CD14-positive monocyte (primary cell): ENCODE measurements around the gene HMGXB4. TPM values are rescaled to one million over a fixed set of nuclear protein-coding genes. Genes with fewer than 3 reads are reported as not detected.

Experiments
- DNase-seq, 3 donors: peaks; one replicate each; pipeline ENCODE4 v3.0.0-alpha.2; 2011 to 2022
- H2AFZ ChIP-seq: 2 replicates; pipeline ENCODE4 v1.6.0; 2012; ENCODE audit warnings: mild to moderate bottlenecking, low read depth, low read length, inconsistent platforms; ENCODE audit not compliant: insufficient read depth, poor library complexity, severe bottlenecking
- H3K27ac ChIP-seq, 2 donors: 1 replicate in 1 of 2; 2 replicates in 1 of 2; pipeline ENCODE4 v1.5.1; 2012 to 2013; ENCODE audit warnings: low read length in 2 of 2, control low read depth in 1 of 2, inconsistent platforms in 1 of 2, low read depth in 1 of 2, mild to moderate bottlenecking in 1 of 2
- H3K27me3 ChIP-seq, 2 donors: one replicate each; pipeline versions ENCODE4 v1.6.0 to v1.6.1; 2011 to 2013; ENCODE audit warnings: low read length in 2 of 2; ENCODE audit not compliant: control insufficient read depth in 2 of 2, insufficient read depth in 2 of 2
- H3K36me3 ChIP-seq, 2 donors: replicated peaks in 1 of 2; 1 replicate in 1 of 2; 2 replicates in 1 of 2; pipeline versions ENCODE4 v1.5.1 to v1.6.1; 2012 to 2013; ENCODE audit warnings: low read length in 2 of 2, control low read depth in 1 of 2, inconsistent platforms in 1 of 2, mild to moderate bottlenecking in 1 of 2; ENCODE audit not compliant: insufficient read depth in 2 of 2, control insufficient read depth in 1 of 2
- H3K4me1 ChIP-seq, 2 donors: 1 replicate in 1 of 2; 2 replicates in 1 of 2; pipeline versions ENCODE4 v1.5.1 to v1.6.1; 2012 to 2013; ENCODE audit warnings: low read length in 2 of 2, control low read depth in 1 of 2, inconsistent platforms in 1 of 2, mild to moderate bottlenecking in 1 of 2, moderate library complexity in 1 of 2; ENCODE audit not compliant: insufficient read depth in 2 of 2, control insufficient read depth in 1 of 2
- H3K4me2 ChIP-seq: replicated peaks from 2 replicates; pipeline ENCODE3; 2012; ENCODE audit warnings: low read length, moderate library complexity, mild to moderate bottlenecking; ENCODE audit not compliant: poor library complexity, severe bottlenecking; ENCODE audit errors: extremely low read depth
- H3K4me3 ChIP-seq, 3 experiments: fragments of 200-600 bp in 1 of 3; sonication (generic) in 1 of 3; replicated peaks in 1 of 3; 1 replicate in 2 of 3; 2 replicates in 1 of 3; pipeline ENCODE4 v1.5.1; 2011 to 2013; ENCODE audit warnings: low read length in 3 of 3, mild to moderate bottlenecking in 3 of 3, control low read depth in 2 of 3, low read depth in 2 of 3, inconsistent platforms in 1 of 3, moderate library complexity in 1 of 3
- H3K79me2 ChIP-seq: 2 replicates; pipeline ENCODE4 v1.6.0; 2012; ENCODE audit warnings: mild to moderate bottlenecking, control low read depth, inconsistent platforms, low read length, moderate library complexity; ENCODE audit not compliant: insufficient read depth
- H3K9ac ChIP-seq: 2 replicates; pipeline ENCODE4 v1.6.0; 2017; ENCODE audit warnings: low read length, mild to moderate bottlenecking; ENCODE audit not compliant: insufficient read depth, poor library complexity, severe bottlenecking
- H3K9me3 ChIP-seq, 2 donors: replicated peaks in 1 of 2; 1 replicate in 1 of 2; 2 replicates in 1 of 2; pipeline versions ENCODE4 v1.5.1 to v1.6.1; 2012 to 2013; ENCODE audit warnings: low read length in 2 of 2, control low read depth in 1 of 2; ENCODE audit not compliant: control insufficient read depth in 1 of 2, insufficient read depth in 1 of 2
- H4K20me1 ChIP-seq: 2 replicates; pipeline ENCODE4 v1.6.0; 2012; ENCODE audit warnings: mild to moderate bottlenecking, low read length, control low read depth, moderate library complexity; ENCODE audit not compliant: insufficient read depth
- H3K27ac Mint-ChIP-seq, 7 donors: one replicate each; pipeline ENCODE4 v1.8.0; 2020; ENCODE audit warnings: mild to moderate bottlenecking in 7 of 7, mixed read lengths in 7 of 7, moderate library complexity in 6 of 7, inconsistent platforms in 2 of 7
- H3K27me3 Mint-ChIP-seq, 3 donors: one replicate each; pipeline ENCODE4 v1.8.0; 2021 to 2022; ENCODE audit warnings: low read depth in 3 of 3, mild to moderate bottlenecking in 3 of 3, mixed read lengths in 3 of 3, moderate library complexity in 3 of 3, inconsistent platforms in 1 of 3
- H3K36me3 Mint-ChIP-seq, 2 donors: one replicate each; pipeline ENCODE4 v1.8.0; 2020; ENCODE audit warnings: mixed read lengths in 2 of 2, inconsistent platforms in 1 of 2, mild to moderate bottlenecking in 1 of 2
- H3K4me1 Mint-ChIP-seq: one replicate; pipeline ENCODE4 v1.8.0; 2020; ENCODE audit warnings: mild to moderate bottlenecking, mixed read lengths
- H3K4me3 Mint-ChIP-seq, 2 donors: one replicate each; pipeline ENCODE4 v1.8.0; 2020; ENCODE audit warnings: mild to moderate bottlenecking in 2 of 2, mixed read lengths in 2 of 2, moderate library complexity in 1 of 2
- H3K9me3 Mint-ChIP-seq, 7 donors: one replicate each; pipeline ENCODE4 v1.8.0; 2020 to 2022; ENCODE audit warnings: mixed read lengths in 7 of 7, mild to moderate bottlenecking in 6 of 7, moderate library complexity in 6 of 7, inconsistent platforms in 2 of 7
- CTCF ChIP-seq: fragments of 200-600 bp; IDR thresholded peaks from one replicate; pipeline ENCODE4 v1.8.0; 2022; ENCODE audit warnings: antibody characterized with exemption, mild to moderate bottlenecking
- WGBS: methylation state at CpG from one replicate; pipeline ENCODE4 v1.1.5; 2013; ENCODE audit warnings: missing lambda C conversion rate; ENCODE audit not compliant: insufficient coverage; 5-methylcytosine and 5-hydroxymethylcytosine counted together
- intact Hi-C, 2 donors: fragments of 100-400 bp; cut with micrococcal nuclease; formaldehyde crosslinking; loops; one replicate each; pipeline versions ENCODE4 v1.15.0 to v1.15.1; 2023
- polyA plus RNA-seq, 3 donors: library from polyadenylated mRNA; depleted of rRNA in 1 of 3; unstranded in 2 of 3; stranded (reverse) in 1 of 3; fragments of 300-500 nt in 2 of 3; fragments of >200 nt in 1 of 3; fragmentation: Illumina TruSeq in 2 of 3; gene quantifications; 1 replicate in 2 of 3; 2 replicates in 1 of 3; pipeline ENCODE4 v1.2.3, GENCODE V29; 2012 to 2021

Gene HMGXB4
- polyA plus RNA-seq, 3 donors: 6.3 to 11.4 (median 8.1) TPM

- Mint-ChIP-seq H3K27ac (no peak overlapping the region), H3K9me3 (peaks cover 0 to 3% (median 0%) of the 10 kb centered on the region in 7 donors), H3K27me3 (peaks cover 9 to 14% (median 10%) of the 10 kb centered on the region in 3 donors), H3K4me1 (peaks cover 8% of the 10 kb centered on the region), H3K4me3 (no peak overlapping the region), H3K36me3 (no peaks in the 10 kb centered on the region)
- Histone ChIP-seq H3K4me1 (no peaks in the 10 kb centered on the region), H2AFZ (no peak overlapping the region), H3K4me2 (no peak overlapping the region), H3K27ac (no peak overlapping the region), H3K36me3 (no peaks in the 10 kb centered on the region), H4K20me1 (no peaks in the 10 kb centered on the region), H3K9ac (no peak overlapping the region), H3K4me3 (no peak overlapping the region), H3K9me3 (no peaks in the 10 kb centered on the region), H3K27me3 (peaks cover 0 to 1% of the 10 kb centered on the region in 2 donors), H3K79me2 (no peaks in the 10 kb centered on the region)
- peak; percentile 7 to 19 (median 15) for DNase-seq
- intact Hi-C loops: no loop called here
- WGBS: 0% methylated on average over 1 of the region's 5 CpGs
- TF ChIP-seq CTCF: no peak
Measured at GRCh38 chr22:35226958-35227647, 30.2 kb upstream of the HMGXB4 start.

- Mint-ChIP-seq H3K27ac (no peak overlapping the region), H3K9me3 (peaks cover 0 to 3% (median 0%) of the 10 kb centered on the region in 7 donors), H3K4me1 (peaks cover 8% of the 10 kb centered on the region), H3K36me3 (no peaks in the 10 kb centered on the region), H3K4me3 (no peak overlapping the region), H3K27me3 (peaks cover 8 to 9% (median 8%) of the 10 kb centered on the region in 3 donors)
- no peaks in the 10 kb centered on the region for H3K36me3 ChIP-seq
- H3K4me3 ChIP-seq: no peak overlapping the region
- H3K4me1 ChIP-seq: no peaks in the 10 kb centered on the region
- H3K27ac ChIP-seq: no peak overlapping the region
- no peak overlapping the region for H3K9ac ChIP-seq
- H3K27me3 ChIP-seq: peaks cover 2 to 7% of the 10 kb centered on the region in 2 donors
- no peak for TF ChIP-seq CTCF
- H2AFZ ChIP-seq: no peak overlapping the region
- no peak for DNase-seq
- H3K9me3 ChIP-seq: no peaks in the 10 kb centered on the region
- WGBS: no CpG with 5 or more reads among the region's 7 CpGs
- H3K79me2 ChIP-seq: no peaks in the 10 kb centered on the region
- intact Hi-C loops: no loop called here
- H3K4me2 ChIP-seq: no peak overlapping the region
- no peaks in the 10 kb centered on the region for H4K20me1 ChIP-seq
Measured at GRCh38 chr22:35229865-35230264, 27.4 kb upstream of the HMGXB4 start.
